EL (cell line): ENCODE results near the gene ADAMTS9.
"Not testable (repeated sequence)": the region's sequence is repeated elsewhere in the genome, so short reads cannot be mapped to it uniquely, and the experiment has no call there.

Source experiments
- DNase-seq: peaks from one replicate; pipeline ENCODE4 v3.0.0-alpha.2; 2016

The ADAMTS9 gene

DNA sequence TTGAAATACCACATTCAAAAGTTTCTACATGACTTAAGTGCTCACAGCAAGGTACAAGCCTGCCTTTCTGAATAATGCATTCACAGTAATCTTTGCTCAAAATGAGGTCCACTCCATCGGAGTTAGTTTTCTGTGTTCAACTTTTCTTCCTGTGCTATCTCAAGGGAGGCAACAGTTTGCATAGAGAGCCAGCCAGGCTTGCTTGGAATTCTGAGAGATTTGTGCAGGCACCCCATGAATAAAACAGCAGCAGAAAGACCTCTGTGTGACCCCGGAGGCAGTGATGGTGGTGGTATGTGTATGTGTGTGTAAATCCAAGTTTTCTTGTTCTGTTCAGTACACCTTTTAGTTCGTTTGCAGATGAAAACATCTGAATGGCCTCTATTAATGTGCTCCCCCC, 124.0 kb downstream of the ADAMTS9 start:
- DNase-seq, result no peak

DNA sequence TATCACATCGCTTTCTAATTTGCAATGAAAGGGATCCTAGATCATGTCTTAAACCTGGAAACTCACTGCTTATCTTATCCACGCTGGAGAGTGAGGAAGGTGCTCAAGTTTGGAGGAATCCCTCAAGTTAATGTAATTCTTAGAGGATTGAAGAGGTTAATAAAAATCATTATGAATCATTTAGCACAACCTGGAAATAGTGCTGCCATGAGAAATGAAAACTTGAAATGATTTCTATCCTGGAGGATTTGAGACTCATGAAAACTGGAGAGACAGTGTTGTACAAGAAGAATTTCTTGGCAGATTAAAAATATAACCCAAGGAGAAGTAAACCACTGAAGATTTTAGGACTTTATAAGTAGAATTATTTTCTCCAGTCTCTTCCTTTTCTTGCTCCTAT, 125.9 kb downstream of the ADAMTS9 start:
- no peak for DNase-seq

DNA sequence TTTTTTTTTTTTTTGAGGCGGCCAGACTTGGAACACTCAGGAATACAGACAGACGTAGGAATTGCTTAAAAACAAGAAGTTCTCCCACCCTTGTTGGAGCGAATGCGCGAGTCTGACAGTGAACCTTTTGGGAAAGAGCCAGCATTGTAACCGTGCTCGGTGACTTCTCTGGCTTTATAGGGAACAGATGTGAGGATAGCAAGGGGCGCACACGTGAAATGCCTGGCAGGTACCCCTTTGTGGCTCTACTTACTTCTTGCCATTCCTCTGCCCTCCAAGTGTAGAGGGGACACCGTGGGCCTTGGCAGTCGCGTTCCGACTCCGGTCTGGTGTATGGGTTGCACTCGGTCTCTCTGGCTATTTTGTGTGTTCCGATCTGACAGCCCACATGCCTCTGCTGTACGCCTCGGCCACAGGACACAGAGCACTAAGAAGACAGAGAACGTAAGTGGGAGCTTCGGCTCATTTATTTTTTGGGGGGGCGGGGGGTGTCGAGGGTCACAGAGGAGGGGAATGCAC, 126.4 kb downstream of the ADAMTS9 start:
- DNase-seq, result no peak

DNA sequence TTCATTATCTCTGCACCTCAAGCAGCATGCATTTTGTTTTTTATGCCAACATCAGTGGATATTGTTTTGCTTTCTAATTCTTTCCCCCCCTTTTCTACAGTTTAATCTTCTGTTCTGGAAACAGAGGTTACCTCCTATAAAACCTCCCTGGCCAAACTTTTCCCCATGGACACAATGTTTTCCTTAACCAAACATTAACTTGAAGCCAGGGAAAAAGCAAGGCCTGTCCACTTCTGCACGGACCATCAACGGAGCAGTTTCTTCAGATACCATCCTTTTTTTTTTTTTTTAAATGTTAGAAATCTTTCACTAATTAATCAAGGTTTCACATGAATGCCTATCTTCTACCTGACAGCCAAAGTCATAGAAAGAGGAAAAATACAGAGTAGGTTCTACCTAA, 127.0 kb downstream of the ADAMTS9 start:
- DNase-seq, result no peak

DNA sequence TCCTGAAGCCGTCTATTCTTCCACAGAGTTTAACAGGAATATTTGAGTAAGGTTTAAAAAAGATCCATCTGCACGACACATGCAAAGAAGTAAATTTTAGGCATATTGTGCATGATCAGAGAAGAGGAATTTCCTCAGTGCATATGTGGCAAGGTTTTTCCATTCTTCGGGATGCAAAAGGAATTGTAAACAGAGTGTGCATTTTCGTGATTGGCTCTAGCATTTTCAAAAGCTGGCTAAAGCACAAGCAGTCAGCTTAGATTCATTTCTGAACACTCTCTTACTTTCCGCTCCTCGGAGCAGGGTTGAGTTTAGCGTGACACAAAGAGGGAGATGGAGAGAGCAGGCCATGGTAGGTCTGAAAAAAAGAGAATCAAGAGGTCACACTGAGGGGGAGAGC, 128.2 kb downstream of the ADAMTS9 start:
- no peak for DNase-seq

DNA sequence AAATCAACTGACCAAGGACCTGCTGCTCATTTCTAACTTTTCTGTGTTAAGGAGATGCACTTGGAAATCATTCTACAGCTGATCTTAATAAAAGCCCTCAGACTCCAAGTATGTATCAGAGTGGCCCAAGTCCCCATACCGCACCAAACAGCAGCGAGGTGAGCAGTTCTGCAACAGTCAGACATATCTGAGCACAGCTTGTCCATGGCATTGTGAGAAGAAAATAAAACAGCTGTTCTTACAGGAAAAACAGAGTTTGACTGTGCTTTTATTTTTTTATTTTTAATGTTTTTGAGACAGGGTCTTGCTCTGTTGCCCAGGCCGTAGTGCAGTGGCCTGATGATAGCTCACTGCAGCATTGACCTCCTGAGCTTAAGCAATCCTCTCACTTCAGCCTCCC, 131.8 kb downstream of the ADAMTS9 start:
- DNase-seq, result no peak

DNA sequence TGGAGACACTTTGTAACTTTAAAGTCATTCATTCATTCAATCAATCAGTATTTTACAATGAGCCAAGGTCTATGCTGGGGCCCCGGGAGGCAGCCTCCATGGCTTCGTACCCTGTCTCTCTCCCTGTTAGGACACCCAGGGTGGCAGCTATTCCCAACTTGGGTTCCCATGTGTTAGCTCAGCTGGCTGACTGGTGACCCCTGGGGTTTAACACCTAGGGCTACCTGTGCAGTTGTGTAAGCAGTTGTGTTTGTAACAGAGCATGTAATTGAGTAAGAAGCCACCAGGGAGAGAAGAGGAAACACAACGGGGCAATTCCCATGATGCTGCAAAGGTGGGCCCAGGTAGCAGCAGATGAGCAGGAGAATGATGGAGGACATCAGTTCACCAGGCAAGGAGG, 132.4 kb downstream of the ADAMTS9 start:
- DNase-seq, result no peak

DNA sequence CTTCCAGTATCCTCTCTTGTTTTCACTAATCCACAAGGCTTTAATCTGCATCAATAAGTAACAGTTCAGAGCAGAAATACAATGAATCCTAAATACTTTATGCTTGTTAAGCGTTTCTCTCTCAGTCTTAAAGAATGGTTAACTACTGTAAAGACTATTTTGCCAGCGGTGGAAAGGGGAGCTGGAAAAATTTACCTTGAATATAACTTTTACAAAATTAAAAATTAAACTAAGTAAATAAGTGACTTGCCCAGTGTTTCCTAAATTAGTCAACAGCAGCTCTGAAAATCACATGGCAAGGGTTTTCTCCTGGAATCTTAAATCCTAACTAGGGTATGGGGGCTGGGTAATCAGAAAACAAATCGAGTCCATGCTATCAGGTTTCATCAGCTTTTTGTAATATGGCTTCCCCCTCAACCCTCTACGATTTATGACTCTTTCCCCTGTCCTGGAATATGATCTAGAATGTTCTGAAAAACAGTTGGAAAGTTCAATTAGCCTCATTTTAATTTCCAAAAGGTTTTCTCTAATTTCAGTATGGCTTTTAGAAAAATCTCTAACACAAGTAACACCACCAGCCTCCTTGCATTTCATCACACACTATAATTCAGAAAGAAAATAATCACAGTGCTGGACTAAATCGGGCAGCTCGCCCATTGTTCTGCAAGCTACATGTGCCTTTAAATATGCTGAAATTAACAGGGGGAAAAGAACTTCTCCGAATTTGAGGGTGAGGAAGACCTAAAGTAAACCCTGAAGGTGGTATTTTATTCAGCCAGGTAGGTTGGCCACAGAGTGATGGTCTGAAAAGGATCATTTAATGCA, 133.5 kb downstream of the ADAMTS9 start:
- no peak for DNase-seq

DNA sequence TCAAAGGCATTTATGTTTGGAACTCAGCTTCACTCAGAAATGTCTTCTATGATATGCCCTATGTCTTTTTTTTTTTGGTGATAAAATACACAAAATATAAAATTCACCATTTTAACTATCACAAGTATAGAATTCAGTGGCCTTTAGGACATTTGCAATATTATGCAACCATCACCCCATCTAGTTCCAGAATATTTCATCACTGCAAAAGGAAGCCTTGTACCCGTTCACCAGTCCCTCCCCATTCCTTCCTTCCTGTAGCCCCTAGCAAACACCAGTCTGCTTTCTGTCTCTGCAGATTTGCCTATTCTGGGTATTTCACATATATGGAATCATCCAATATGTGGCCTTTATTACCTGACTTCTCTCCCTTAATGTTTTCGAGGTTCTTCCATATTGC, 134.8 kb downstream of the ADAMTS9 start:
- no peak for DNase-seq

DNA sequence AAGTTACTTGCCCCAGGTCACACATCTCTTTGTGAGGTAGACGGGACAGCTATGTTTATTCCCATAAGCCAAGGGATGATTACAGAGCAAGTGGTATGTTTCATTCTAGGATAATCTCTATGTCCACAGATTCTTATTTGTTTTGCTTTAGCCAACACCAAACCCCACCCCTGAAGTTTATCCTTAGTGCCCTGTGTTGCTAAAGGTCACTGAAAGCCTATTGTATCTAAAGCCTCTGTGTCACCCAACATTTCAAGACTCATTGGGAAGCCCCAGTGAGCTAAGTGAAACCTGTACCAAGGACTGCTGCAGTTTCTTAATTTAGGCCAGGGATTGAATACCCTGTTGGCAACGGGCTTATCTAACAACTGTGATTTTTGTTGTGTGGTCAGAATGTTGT, 135.6 kb downstream of the ADAMTS9 start:
- no peak for DNase-seq

DNA sequence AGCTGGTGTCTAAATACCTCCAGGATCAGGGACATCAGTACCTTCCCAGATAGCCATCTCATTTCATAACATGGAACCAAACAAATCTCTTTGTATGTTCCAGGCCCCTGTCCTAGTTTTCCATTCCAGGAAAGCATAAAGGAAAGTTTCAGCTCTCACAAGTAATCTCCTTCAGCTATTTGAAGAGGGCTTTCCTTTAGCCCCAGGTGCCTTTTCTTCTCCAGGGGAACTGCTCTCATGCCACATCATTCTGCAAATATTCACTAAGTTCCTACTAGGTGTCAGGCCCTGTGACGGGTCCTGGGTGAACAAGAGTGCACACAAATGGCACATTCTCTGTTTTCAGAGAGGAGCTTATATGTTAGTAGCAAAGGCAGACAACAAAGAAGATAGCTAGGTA, 136.1 kb downstream of the ADAMTS9 start:
- DNase-seq, result no peak

DNA sequence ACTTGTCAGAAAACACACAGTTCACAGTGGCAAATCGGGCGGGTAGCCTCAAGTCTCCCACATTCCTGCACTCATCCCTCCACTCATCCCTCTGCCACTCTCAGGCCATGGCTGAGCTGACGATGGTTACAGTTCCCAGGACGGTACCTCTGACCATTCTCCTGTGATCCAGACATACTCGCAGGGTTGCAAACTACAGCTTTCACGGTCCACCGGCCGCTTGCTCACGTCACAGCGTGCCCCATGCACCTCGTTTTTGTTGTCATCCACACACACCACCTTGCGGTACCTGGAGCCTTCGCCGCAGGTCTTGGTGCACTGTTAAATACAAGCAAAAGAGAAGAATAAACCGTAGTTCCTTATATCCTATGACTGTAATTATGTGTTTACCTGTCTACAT, 137.1 kb downstream of the ADAMTS9 start:
- no peak for DNase-seq

DNA sequence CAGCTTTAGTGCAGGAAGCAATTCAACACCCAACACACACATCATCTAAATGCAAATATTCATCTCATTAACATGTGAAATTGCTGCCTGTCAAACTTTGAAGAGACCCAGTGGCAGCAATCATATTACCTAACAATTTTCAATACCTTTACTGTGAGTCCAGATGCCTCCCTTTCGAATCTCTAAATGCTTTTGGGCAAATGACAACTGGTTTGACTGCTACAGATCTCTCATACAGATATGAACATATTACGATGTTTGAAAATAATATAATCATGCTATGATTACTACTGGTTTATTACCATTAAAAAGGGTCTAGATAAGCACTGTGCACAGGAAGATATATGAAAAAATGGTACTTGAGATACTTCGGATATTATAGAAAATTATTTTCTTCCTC, 137.9 kb downstream of the ADAMTS9 start:
- DNase-seq, result no peak

DNA sequence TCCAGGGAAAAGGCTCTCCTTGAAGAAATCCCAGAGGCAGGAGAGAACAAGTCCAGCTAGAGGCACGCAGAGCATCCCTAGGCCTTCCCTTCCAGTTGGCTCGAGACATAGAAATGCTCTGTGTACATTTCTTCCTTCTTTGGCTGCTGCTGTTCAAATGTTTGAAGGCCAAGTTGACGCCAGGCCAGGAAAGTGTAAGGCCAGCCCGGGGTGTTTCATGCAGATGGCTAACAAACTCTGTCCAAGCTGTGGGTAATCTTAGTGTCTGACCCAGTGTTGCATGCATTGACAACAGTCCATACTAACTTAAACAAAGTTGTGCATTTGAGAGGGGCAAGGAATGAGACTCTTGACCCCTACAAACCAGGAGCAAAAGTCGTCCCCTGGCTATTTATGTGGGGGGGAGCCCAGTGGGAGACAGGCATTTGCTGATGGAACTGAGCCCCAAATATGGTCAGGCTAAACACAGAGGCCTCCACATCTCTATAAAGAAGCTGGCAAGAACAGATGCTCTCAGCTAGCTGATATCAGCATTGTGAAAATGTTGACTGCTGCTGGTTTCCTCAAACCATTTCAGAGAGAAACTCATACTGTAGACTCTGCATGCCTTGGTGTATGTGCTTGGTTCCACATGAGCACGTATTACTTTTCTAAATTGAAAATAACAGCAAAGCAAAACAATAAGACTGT, 139.5 kb downstream of the ADAMTS9 start:
- no peak for DNase-seq

DNA sequence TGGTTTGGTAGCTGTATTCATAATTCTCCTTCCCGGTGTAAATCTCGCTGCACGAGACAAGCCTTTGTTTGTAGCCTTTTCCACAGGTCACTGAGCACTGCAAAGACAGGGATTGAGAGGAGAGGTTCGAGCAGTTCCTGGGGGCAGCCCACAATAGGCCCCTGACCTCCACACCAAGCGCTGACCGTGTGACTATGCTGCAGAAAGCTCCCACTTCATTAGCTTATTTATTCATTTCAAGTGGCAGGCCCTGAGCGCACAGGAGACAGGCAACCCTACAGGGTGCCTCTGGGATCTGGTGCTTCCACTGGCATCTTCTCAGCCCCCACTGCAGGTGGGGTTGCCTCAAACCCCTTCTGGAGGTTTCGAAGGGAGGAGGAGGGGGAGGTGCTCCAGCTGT, 140.9 kb downstream of the ADAMTS9 start:
- DNase-seq, result no peak

DNA sequence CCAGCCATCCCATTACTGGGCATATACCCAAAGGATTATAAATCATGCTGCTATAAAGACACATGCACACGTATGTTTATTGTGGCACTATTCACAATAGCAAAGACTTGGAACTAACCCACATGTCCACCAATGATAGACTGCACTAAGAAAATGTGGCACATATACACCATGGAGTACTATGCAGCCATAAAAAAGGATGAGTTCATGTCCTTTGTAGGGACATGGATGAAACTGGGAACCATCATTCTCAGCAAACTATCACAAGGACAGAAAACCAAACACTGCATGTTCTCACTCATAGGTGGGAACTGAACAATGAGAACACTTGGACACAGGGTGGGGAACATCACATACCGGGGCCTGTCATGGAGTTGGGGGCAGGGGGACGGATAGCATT, 142.6 kb downstream of the ADAMTS9 start:
- not testable (repeated sequence) for DNase-seq

DNA sequence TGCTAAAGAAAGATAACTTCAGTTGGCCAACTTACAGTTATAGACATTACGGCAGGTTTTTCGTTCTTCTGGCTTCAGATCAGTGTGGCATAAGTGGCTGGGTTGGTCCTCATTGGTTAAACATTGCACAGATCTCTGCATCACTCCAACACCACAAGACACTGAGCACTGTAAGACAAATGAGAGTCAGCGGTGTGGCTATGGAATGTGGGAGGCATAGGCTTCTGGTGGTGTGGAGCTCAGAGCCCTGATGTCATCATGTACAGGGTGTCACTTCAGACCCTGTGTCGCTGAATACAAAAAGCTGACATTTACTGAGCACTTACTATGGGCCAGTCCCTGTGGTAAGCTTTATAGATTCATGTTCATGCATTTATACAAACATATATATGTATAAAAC, 146.0 kb downstream of the ADAMTS9 start:
- DNase-seq, result no peak

DNA sequence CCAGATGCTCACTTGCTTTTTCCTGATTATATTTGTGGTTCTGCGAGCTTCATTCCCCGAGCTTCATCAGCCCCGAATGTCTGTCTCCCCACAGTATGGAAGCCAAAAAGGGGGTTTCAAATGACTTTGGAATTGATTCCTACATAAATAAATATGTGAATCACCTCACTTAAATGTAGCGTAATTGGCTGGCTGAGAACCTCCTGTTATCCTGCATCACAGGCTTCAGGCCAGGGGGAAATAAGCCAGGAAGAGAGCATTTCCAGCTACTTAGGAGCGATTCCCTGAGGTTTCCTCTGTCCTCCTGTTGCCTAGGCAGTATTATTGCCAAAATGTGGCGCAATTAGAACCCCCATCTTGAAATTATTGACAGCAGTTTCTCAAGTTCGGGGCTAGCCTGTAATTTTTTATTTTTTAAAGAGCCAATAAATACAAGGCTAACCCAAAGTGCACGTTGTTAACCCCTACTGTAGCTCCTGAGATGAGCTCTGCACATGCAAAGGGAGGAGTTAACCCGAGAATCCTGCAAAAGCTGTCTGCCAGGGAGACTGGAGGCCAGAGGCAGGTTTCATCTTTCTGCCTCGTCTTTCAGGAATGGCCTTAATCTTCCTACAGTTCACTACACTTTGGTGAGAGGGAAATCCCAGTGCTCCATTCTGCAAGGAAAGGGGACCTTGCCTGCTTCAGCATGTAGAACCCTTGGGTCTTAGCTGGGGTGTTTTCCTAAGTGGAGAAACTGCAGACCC, 148.2 kb downstream of the ADAMTS9 start:
- DNase-seq, result peak; percentile 6

DNA sequence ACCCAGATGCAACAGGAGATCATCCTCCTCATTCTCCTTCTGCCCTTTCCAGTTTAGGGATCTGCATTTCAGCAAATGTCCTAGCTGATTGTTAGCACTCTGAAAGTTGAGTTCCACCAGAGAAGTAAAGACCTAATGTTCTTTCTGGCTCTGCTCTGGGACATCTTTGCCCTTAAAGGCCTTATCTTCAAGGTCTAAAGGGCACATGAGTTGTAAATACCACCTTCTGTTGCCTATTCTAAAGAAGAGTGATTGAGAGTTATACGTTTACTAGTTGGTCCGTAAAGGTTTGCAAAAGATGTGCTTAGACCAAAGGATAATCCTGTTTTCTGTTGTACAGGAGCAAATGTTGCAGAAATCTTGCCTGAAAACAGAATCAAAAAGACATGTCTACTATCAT, 151.6 kb downstream of the ADAMTS9 start:
- DNase-seq, result no peak

DNA sequence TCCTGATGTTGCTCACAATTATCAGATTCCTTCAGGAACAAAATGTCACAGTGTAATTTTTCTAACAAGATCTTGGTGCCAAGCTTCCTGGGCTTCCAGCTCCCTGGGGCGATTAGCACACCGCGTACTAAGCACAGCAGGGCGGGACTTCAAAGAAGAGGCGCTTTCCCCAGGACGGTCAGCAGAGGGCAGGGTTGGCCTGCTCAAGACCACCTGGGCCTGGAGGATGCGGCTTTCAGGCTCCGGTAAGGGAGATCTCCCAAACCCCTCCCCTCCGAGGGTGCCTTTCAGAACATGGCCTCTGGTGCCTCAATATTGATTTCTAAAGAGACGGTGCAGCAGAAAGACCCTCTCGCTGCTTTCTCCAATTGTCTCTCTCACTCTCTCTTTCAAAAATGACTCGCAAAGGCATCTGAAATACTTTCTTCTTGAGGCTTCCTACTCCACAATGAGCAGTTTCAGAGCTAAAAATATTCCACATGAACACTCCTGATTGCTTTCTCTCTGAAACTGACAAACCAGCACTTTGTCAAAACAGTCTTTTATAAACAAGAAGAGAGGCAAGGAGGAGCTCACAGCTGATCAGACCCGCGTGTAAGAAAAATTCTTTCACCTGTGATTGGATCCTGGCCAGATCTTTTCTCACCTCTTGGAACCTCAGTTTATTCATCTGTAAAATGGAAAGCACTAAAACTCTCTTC, 154.0 kb downstream of the ADAMTS9 start:
- peak; percentile 72 for DNase-seq

DNA sequence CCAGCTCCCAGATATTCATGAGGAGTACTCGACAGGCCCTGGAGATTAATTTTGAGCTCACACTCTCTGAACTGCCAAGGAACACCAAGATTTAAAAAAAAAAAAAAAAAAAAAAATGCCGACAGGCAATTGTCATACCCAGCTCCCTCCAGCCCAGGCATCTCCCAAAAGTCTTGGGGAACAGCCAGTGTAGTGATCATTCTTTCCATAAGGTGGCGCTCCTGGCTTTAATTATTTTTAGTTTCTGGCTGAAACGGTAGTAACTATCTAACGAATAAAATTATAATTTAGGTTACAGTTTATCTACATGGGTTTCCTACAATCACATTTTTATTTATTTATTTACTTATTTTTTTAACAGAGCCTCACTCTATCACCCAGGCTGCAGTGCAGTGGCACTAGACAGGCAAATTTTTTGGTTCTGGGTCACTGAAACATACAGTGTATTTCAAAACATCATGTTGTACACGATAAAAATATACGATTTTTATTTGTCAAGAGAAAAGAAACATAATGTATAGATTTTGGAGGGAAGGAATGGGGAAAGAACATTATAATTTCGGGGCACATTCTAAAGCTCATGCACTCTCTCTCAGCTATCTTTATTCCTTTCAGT, 157.3 kb downstream of the ADAMTS9 start:
- peak; percentile 61 for DNase-seq

DNA sequence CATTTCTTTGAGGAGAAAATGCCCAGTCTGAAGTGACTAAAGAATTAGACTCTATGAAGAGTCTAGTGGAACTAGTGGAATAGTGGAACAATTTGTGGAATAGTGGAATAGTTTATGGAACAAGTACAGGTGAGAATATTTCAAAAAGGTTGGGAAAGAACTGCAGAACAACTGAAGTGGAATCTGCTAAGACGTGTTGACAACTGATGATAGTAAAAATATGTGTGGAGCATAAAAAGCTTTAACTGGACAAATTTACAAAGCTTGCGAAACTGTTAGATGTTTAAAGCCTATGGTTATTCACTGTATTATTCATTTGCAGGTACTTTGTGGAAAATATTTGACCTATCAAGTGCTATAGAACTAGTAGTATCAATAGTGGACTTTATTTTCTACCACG, 164.5 kb downstream of the ADAMTS9 start:
- no peak for DNase-seq

DNA sequence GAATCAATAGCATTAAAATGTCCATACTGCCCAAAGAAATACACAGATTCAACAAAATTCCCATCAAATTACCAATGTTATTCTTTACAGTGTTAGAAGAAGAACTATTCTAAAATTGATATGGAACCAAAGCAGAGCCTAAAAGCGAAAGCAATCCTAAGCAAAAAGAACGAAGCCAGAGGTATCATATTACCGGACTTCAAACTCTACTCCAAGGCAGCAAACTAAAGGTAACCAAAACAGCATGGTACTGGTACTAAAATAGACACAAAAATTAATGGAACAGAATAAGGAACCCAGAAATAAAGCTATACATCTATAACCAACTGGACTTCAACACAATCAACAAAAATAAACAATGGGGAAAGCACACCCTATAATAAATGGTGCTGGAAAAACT, 167.5 kb downstream of the ADAMTS9 start:
- DNase-seq, result no peak
